Forelimb muscle (tissue), 1 donor: ENCODE results near the gene DPYD. TPM values are rescaled to one million over a fixed set of nuclear protein-coding genes. Genes with fewer than 3 reads are reported as not detected.
"Not testable (repeated sequence)": the region's sequence is repeated elsewhere in the genome, so short reads cannot be mapped to it uniquely, and the experiment has no call there.

Source experiments
- DNase-seq: peaks from one replicate; pipeline ENCODE4 v3.0.0-alpha.2; 2013; ENCODE audit warnings: low read depth
- polyA plus RNA-seq: library from polyadenylated mRNA; unstranded; fragments of 120-200 nt; gene quantifications from one replicate; pipeline ENCODE4 v1.2.1, GENCODE V29; 2013; ENCODE audit not compliant: insufficient read length

Gene DPYD
- polyA plus RNA-seq, 1 donor, result 8.1 TPM

DNA sequence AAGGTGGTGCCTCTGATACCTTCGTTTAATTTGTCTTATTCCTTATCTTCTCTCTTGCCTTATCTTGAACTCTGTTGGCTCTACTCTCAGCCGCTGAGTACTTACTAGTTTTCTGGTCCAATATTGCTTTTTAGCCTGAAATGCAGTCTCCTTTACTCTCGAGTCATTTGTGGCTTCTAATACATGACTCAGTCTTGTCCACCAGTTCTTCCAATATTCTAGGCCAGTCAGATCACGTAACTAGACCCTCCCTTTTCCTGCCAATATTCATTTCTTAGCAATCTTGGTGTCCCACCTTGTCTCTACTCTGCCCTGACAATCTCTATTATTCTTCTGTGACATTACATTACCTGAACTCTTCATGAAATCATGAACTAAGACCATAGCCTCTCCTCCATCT lies 555.8 kb downstream of the DPYD start:
- DNase-seq, result no peak

- DNase-seq, result no peak
Measured at GRCh38 chr1:97364086-97364485, 556.7 kb downstream of the DPYD start.

GRCh38 chr1:97356309-97356708 lies 564.5 kb downstream of the DPYD start:
- no peak for DNase-seq

GRCh38 chr1:97352936-97353382 lies 567.9 kb downstream of the DPYD start:
- DNase-seq, result no peak

DNA sequence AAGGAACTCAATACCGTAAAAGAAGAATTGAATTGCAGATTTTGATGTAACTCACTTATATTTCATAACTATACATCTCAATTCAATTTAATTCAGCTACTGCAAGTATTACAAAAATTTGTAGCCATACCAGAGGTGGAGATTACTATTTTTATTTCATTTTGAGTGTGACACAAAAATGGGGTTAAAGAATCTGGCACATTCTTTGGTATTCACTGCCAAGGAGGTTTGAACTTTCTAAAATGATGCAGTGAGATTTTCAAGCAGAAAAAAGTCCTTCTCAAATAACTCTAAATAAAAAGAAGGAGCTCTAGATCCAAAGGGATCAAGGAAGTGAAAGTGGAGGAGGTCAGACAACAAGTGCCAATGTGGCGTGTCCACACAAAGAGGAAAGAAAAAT lies 569.0 kb downstream of the DPYD start:
- DNase-seq, result no peak

GRCh38 chr1:97350662-97351061 lies 570.2 kb downstream of the DPYD start:
- no peak for DNase-seq

DNA sequence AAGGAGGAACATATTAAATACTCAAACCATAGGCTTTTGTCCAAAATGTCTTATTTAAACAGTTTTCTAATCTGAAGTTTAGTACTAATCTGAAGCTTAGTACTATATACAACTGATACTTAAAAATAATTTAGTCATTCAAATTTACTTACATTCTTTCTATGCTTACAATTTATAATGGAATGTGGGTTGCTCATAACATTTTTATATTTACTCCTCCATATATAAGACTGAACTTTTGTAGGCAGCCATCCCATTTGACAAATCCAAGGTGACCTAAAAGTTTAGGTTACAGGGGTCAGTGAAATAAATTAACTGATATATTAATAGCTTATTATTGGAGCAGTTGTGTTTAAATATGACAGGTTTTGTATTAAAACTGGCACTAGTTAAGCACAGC lies 570.6 kb downstream of the DPYD start:
- no peak for DNase-seq

- DNase-seq, result not testable (repeated sequence)
Measured at GRCh38 chr1:97349794-97350193, 571.0 kb downstream of the DPYD start.

- DNase-seq, result no peak
Measured at GRCh38 chr1:97348599-97349265, 572.1 kb downstream of the DPYD start.

- DNase-seq, result no peak
Measured at GRCh38 chr1:97340951-97341350, 579.9 kb downstream of the DPYD start.

GRCh38 chr1:97338347-97338746 lies 582.5 kb downstream of the DPYD start:
- DNase-seq, result no peak

DNA sequence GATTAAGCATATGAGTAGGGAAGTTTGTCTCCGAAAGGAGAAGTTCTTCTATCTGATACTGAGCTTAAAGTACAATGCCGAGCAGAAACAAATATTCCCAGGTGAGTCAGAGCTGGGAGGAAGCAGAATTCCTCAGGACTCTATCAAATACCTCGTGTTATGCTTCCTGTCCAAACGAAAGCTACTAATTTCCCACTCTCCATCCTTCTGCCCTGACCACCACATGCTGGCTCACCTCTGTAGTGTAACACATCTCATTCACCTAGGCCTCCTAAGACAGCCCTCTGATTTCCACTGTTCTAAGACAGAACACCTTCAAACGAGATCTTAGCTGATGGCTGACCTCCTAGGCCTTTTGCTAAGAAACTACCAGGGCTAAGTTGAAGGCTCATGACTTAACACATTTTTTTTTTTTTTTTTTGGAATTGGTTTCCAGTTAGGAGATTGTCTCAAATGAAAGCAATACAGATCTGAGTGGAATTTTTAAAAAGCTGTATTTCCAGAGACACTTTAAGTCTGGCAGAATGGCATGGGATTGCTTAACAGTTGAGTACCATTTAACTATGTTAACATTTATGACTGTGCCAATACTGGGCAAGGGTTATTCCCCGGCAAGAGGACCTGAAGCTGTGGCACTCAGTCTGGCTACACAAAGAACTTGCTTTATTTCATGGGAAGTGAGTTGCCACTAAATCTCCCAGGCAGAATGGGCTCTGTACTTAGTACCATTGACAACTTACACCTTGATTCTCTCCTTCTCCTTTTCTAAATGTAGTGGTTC lies 583.4 kb downstream of the DPYD start:
- no peak for DNase-seq

DNA sequence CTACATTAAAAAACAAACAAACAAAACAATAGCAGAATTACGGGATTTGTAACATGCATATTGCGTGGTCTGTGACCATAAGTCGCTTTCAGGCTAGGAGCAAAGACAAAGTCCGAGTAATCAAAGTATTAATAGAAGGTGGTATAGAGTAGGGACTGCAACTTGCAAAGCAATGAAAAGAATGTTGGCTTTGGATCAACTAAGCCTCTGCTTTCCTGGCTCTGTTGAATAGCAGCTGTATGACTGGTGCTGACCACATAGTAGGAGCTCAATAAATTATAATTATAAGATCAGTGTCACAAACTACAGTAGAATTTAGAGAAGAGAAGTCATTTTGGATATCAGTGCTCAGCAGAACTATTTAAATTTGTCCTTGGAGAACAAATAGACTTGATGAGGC lies 586.4 kb downstream of the DPYD start:
- no peak for DNase-seq

- DNase-seq, result no peak
Measured at GRCh38 chr1:97332716-97333115, 588.1 kb downstream of the DPYD start.

DNA sequence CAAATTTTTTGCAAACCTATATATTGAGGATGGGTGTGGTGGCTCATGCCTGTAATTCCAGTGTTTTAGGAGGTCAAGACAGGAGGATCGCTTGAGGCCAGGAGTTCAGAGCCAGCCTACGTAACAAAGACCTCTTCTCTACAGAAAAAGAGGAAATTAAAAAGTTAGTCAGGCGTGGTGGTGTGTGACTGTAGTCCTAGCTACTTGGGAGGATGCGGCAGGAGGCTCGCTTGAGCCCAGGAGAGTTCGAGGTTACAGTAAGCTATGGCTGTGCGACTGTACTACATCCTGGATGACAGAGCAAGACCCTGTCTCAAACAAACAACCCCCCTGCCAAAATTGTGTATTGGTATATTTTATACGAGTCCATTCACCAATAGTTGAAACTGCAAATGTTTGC lies 589.7 kb downstream of the DPYD start:
- DNase-seq, result no peak

- no peak for DNase-seq
Measured at GRCh38 chr1:97314685-97315084, 606.1 kb downstream of the DPYD start.

DNA sequence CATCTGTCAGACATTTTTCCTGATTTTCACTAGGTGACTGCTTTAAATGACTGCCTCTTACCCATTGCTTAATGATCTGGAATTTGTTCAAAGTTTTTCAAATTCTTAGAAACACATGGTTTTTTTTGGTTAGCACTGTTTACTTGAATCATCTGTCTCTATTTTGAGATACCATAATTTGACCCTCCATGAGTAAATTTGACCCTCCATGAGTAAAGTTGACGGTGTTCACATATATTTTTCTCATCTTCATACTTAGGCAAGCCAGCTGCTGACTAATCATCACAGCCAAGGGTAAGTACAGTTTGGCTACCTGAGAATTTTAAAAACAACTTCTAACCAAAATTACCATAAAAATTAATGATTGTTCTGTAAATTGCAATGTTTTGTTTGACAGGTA lies 612.7 kb downstream of the DPYD start:
- DNase-seq, result no peak

DNA sequence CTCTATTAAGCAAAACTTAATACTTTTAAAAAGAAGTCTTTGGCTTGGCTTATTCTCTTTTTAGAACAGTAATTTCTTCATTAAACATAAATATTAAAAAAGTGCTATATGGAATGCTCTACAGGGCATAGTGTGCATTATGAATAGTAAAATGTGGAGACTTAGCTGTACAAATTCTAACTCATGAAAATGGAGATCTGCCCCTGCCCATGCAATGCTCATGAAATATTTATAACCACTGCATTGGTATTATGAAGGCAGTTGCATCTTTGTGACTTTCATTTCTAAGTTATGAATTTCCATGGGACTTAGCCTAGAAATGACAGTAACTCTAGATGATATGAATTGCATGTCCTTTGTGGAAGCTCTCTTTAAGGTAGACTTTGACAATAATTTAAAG lies 613.3 kb downstream of the DPYD start:
- DNase-seq, result no peak

- DNase-seq, result no peak
Measured at GRCh38 chr1:97307151-97307550, 613.7 kb downstream of the DPYD start.

DNA sequence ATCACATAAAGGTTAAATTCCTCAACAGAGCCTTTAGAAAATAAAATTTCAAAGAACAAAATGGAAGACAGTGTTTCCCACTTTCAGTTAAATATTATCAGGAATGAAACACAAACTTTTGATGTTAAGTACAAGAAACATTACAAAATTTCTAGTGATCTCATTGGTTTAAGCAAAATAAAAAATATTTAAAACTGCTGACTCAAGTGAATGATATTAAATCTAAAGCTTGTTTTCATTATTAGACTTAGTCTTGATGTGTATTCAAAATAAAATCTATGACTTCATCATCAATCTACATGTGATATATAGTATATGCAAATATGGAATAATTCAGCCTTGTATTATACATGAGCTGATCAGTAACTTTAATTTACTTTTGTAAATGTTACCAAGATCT lies 614.3 kb downstream of the DPYD start:
- no peak for DNase-seq

DNA sequence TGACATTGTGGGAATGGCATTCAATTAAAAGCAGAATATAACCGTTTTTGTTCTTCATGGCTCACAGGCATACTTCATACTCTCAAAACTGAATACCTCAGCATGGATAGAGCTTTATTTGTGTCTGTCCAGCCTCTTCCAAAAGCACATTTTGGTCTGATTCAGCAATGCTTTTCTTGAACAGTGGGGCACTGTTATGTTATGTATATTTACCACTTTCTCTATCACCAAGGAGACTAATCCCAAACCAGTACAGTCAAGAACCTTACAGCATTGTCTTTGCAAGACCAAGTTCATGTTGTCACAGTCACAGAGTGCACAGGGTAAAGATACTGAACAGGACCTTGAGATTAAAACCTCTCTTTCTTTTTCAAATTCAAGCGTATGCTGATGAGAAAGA lies 616.5 kb downstream of the DPYD start:
- no peak for DNase-seq

DNA sequence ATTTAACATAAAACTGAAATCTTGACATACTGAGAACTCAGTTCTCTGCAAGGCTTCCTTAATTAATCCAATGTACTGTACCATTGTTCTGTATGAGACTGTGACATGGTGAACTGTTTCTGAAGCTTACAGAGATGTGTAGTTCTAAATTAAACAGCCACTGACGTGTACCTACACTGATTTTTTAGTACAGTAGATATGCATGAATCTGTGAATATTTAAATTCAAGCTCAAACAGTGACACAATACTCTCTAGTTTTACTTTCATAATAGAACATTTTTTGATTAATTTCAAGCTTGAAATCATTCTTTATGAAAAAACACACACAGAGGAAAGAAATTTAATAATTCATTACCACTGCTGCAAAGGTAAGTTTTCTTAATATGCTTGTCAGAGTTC lies 621.9 kb downstream of the DPYD start:
- no peak for DNase-seq

DNA sequence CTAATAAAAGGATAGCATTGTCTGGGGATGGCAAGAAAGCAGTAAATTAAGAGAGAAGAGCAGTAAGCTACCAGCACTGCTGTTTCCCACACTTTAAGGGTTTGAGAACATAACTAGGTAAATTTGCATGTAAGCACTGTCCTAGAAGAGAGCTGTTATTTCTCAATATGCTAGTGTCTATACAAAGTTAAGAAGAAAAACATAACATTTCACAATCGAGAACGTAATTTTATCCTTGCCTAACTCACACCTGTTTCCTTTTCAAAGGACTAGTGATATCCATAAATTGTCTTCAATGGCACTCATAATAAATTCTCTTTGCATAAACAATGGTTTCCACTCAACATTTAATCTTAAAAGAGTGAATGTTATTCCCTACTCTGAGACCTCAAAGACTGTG lies 623.2 kb downstream of the DPYD start:
- no peak for DNase-seq

DNA sequence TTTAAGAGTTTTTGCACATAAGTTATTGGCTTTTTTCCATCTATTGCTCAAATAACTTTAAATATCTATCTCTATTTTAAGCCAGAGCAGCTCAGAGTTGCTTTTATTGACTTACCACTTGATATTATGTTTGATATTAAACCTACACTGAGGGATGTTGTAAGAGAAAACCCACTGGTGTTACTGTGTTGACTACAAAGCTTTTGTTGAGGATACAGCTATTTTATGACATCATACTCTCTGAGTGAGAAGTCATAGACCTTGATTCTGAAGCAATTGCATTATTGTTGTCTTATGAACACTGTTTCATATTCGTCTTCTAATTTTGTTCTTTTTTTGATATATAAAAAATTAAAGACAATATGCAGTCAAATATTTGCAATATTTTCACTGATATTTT lies 638.9 kb downstream of the DPYD start:
- DNase-seq, result no peak
